IgD-negative memory B cell (primary cell): ENCODE measurements around the gene C15orf62. TPM values are rescaled to one million over a fixed set of nuclear protein-coding genes. Genes with fewer than 3 reads are reported as not detected.
A peak's percentile ranks its signal among the peaks of the same experiment; 100 is the strongest.

Source experiments
- H3K27ac Mint-ChIP-seq, 3 donors: one replicate each; pipeline ENCODE4 v1.8.0; 2020 to 2022; ENCODE audit warnings: mild to moderate bottlenecking in 3 of 3, mixed read lengths in 3 of 3, moderate library complexity in 1 of 3
- H3K27me3 Mint-ChIP-seq: one replicate; pipeline ENCODE4 v1.8.0; 2021; ENCODE audit warnings: mixed read lengths
- H3K36me3 Mint-ChIP-seq: one replicate; pipeline ENCODE4 v1.8.0; 2020; ENCODE audit warnings: mild to moderate bottlenecking, mixed read lengths
- H3K4me1 Mint-ChIP-seq, 3 donors: one replicate each; pipeline ENCODE4 v1.8.0; 2020 to 2022; ENCODE audit warnings: mixed read lengths in 3 of 3, mild to moderate bottlenecking in 1 of 3
- H3K4me3 Mint-ChIP-seq, 4 donors: one replicate each; pipeline ENCODE4 v1.8.0; 2020 to 2022; ENCODE audit warnings: mild to moderate bottlenecking in 4 of 4, mixed read lengths in 4 of 4, moderate library complexity in 3 of 4
- H3K9me3 Mint-ChIP-seq, 3 donors: one replicate each; pipeline ENCODE4 v1.8.0; 2020 to 2021; ENCODE audit warnings: mixed read lengths in 3 of 3, mild to moderate bottlenecking in 1 of 3
- polyA plus RNA-seq: library from polyadenylated mRNA; unstranded; fragments of 300-500 nt; fragmentation: Illumina TruSeq; gene quantifications from one replicate; pipeline ENCODE4 v1.2.3, GENCODE V29; 2021

The C15orf62 gene
- polyA plus RNA-seq, 1 donor from 2014 or later = 0.09 TPM

GRCh38 chr15:40747685-40748631 is 21.8 kb upstream of the C15orf62 start:
- Mint-ChIP-seq H3K27me3 (no peaks in the 10 kb centered on the region), H3K4me1 (peaks cover 0 to 8% (median 4%) of the 10 kb centered on the region in 3 donors), H3K36me3 (peaks cover 1% of the 10 kb centered on the region)

GRCh38 chr15:40749151-40749630 is 20.6 kb upstream of the C15orf62 start:
- no peaks in the 10 kb centered on the region for H3K36me3 Mint-ChIP-seq
- no peaks in the 10 kb centered on the region for H3K9me3 Mint-ChIP-seq

More at GRCh38 chr15:40747685-40748631, 21.8 kb upstream of the C15orf62 start:
- Mint-ChIP-seq H3K4me3 (peak overlapping the region in 1 of 4 donors; percentile 49), H3K9me3 (no peaks in the 10 kb centered on the region), H3K27ac (peak overlapping the region in 1 of 3 donors; percentile 31)

GRCh38 chr15:40750885-40751284 is 18.9 kb upstream of the C15orf62 start:
- Mint-ChIP-seq H3K36me3 (no peaks in the 10 kb centered on the region), H3K27ac (peak overlapping the region in 1 of 3 donors; percentile 63), H3K9me3 (no peaks in the 10 kb centered on the region), H3K27me3 (no peaks in the 10 kb centered on the region), H3K4me3 (no peak overlapping the region), H3K4me1 (peaks cover 13 to 21% (median 15%) of the 10 kb centered on the region in 3 donors)

More at GRCh38 chr15:40749151-40749630, 20.6 kb upstream of the C15orf62 start:
- H3K4me1 Mint-ChIP-seq = peaks cover 7 to 15% (median 11%) of the 10 kb centered on the region in 3 donors
- H3K27me3 Mint-ChIP-seq = no peaks in the 10 kb centered on the region
- H3K27ac Mint-ChIP-seq = no peak overlapping the region
- H3K4me3 Mint-ChIP-seq = no peak overlapping the region

- Mint-ChIP-seq H3K27me3 (no peaks in the 10 kb centered on the region), H3K9me3 (no peaks in the 10 kb centered on the region), H3K4me3 (peak overlapping the region in 2 of 4 donors; percentile 34 to 74), H3K27ac (no peak overlapping the region), H3K4me1 (peaks cover 15 to 21% (median 15%) of the 10 kb centered on the region in 3 donors), H3K36me3 (no peaks in the 10 kb centered on the region)
Observed at GRCh38 chr15:40751745-40752144, 18.0 kb upstream of the C15orf62 start.

GRCh38 chr15:40754574-40754882 is 15.3 kb upstream of the C15orf62 start:
- Mint-ChIP-seq H3K4me3 (peak overlapping the region; percentile 91 to 99 (median 97)), H3K4me1 (peaks cover 15 to 21% (median 15%) of the 10 kb centered on the region in 3 donors), H3K27me3 (no peaks in the 10 kb centered on the region), H3K9me3 (no peaks in the 10 kb centered on the region), H3K36me3 (no peaks in the 10 kb centered on the region), H3K27ac (peak overlapping the region; percentile 69 to 92 (median 76))

GRCh38 chr15:40754883-40755811 is 14.6 kb upstream of the C15orf62 start, which contains the start of gene RMDN3:
TSS of gene RMDN3 (minus strand) at chr15:40755254. CDS start at chr15:40754783, 471 bp downstream.
- no peaks in the 10 kb centered on the region for H3K27me3 Mint-ChIP-seq
- H3K9me3 Mint-ChIP-seq = no peaks in the 10 kb centered on the region
- H3K36me3 Mint-ChIP-seq = no peaks in the 10 kb centered on the region
- H3K4me3 Mint-ChIP-seq = peak within 1 kb of the TSS; percentile 91 to 99 (median 97)
- peak within 1 kb of the TSS; percentile 69 to 96 (median 92) for H3K27ac Mint-ChIP-seq
- H3K4me1 Mint-ChIP-seq = peaks cover 15 to 21% (median 15%) of the 10 kb centered on the region in 3 donors

GRCh38 chr15:40755812-40756208 is 14.0 kb upstream of the C15orf62 start:
- Mint-ChIP-seq H3K4me1 (peaks cover 15 to 21% (median 15%) of the 10 kb centered on the region in 3 donors), H3K36me3 (no peaks in the 10 kb centered on the region), H3K9me3 (no peaks in the 10 kb centered on the region), H3K4me3 (peak overlapping the region; percentile 91 to 99 (median 97)), H3K27me3 (no peaks in the 10 kb centered on the region), H3K27ac (peak overlapping the region; percentile 69 to 96 (median 92))

GRCh38 chr15:40756938-40757337 is 12.8 kb upstream of the C15orf62 start:
- peaks cover 15 to 21% (median 15%) of the 10 kb centered on the region in 3 donors for H3K4me1 Mint-ChIP-seq
- no peaks in the 10 kb centered on the region for H3K9me3 Mint-ChIP-seq
- peak overlapping the region in 1 of 3 donors; percentile 92 for H3K27ac Mint-ChIP-seq
- H3K27me3 Mint-ChIP-seq = no peaks in the 10 kb centered on the region
- H3K4me3 Mint-ChIP-seq = peak overlapping the region in 3 of 4 donors; percentile 47 to 97 (median 86)
- H3K36me3 Mint-ChIP-seq = no peaks in the 10 kb centered on the region

- peaks cover 7 to 13% (median 8%) of the 10 kb centered on the region in 3 donors for H3K4me1 Mint-ChIP-seq
- H3K36me3 Mint-ChIP-seq = no peaks in the 10 kb centered on the region
- H3K9me3 Mint-ChIP-seq = no peaks in the 10 kb centered on the region
- peak overlapping the region in 1 of 4 donors; percentile 78 for H3K4me3 Mint-ChIP-seq
- H3K27ac Mint-ChIP-seq = no peak overlapping the region
- peaks cover 2% of the 10 kb centered on the region for H3K27me3 Mint-ChIP-seq
Observed at GRCh38 chr15:40759961-40760360, 9.8 kb upstream of the C15orf62 start.

- H3K4me1 Mint-ChIP-seq = peaks cover 9 to 14% (median 11%) of the 10 kb centered on the region in 3 donors
- no peaks in the 10 kb centered on the region for H3K36me3 Mint-ChIP-seq
- H3K27ac Mint-ChIP-seq = peak overlapping the region in 2 of 3 donors; percentile 59 to 80
- peak overlapping the region; percentile 81 to 96 (median 90) for H3K4me3 Mint-ChIP-seq
- H3K9me3 Mint-ChIP-seq = no peaks in the 10 kb centered on the region
- peaks cover 2% of the 10 kb centered on the region for H3K27me3 Mint-ChIP-seq
Observed at GRCh38 chr15:40762919-40763800, 6.6 kb upstream of the C15orf62 start.

GRCh38 chr15:40763801-40764628 is 5.8 kb upstream of the C15orf62 start, which contains the start of gene GCHFR:
TSS of gene GCHFR (plus strand) at chr15:40764068. CDS start at chr15:40764181, 113 bp downstream.
- H3K9me3 Mint-ChIP-seq = no peaks in the 10 kb centered on the region
- peak within 1 kb of the TSS; percentile 2 to 80 (median 73) for H3K27ac Mint-ChIP-seq

GRCh38 chr15:40764629-40765103 is 5.1 kb upstream of the C15orf62 start:
- Mint-ChIP-seq H3K4me1 (peaks cover 18 to 27% (median 22%) of the 10 kb centered on the region in 3 donors), H3K9me3 (no peaks in the 10 kb centered on the region), H3K4me3 (peak overlapping the region; percentile 81 to 96 (median 90)), H3K27me3 (peaks cover 2% of the 10 kb centered on the region), H3K36me3 (no peaks in the 10 kb centered on the region), H3K27ac (peak overlapping the region; percentile 2 to 73 (median 62))

More at GRCh38 chr15:40763801-40764628, 5.8 kb upstream of the C15orf62 start, which contains the start of gene GCHFR:
- Mint-ChIP-seq H3K36me3 (no peaks in the 10 kb centered on the region), H3K4me1 (peaks cover 14 to 21% (median 16%) of the 10 kb centered on the region in 3 donors), H3K4me3 (peak within 1 kb of the TSS; percentile 81 to 96 (median 90)), H3K27me3 (peaks cover 2% of the 10 kb centered on the region)
